NCI-H1048 (cell line): ENCODE data around the gene GRIK4.

Experiments used
- DNase-seq: peaks from one replicate; lab custom pipeline; 2025; lab: John Stamatoyannopoulos, UW

The GRIK4 gene

DNA sequence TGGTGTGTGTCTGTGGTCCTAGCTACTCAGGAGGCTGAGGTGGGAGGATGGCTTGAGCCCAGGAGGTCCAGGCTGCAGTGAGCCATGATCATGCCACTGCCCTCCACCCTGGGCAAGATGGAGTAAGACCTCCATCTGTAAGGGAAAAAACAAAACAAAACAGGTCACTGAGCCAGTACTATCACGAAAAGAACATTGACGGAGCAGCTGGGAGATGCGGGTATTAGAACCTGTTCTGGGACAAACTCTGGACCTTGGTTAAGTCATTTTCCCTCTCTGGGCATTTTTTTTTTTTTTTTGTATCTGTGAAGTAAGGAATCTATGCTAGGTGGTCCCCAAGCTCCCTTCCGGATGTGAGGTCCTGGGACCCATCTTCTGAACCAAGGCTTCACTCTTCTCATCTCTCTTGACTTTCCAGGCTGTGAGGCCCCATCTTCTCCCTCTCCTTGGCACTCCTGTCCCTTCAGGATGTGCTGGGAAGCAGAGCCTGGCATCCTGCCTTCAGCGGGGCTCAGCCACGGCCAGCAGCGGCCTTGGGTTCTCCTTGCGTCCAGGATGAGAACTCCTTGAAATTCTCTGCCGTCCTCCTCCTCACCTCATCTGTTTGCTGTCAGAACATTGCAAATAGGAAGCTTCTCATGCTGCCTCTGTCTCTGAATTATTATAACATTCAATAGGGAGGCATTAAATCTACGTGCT lies 130.8 kb downstream of the GRIK4 start:
- no peak for DNase-seq

- no peak for DNase-seq
These were observed 131.7 kb downstream of the GRIK4 start for GRCh38 chr11:120643284-120643683.

- DNase-seq, result no peak
These were observed 134.1 kb downstream of the GRIK4 start for GRCh38 chr11:120645639-120646038.

DNA sequence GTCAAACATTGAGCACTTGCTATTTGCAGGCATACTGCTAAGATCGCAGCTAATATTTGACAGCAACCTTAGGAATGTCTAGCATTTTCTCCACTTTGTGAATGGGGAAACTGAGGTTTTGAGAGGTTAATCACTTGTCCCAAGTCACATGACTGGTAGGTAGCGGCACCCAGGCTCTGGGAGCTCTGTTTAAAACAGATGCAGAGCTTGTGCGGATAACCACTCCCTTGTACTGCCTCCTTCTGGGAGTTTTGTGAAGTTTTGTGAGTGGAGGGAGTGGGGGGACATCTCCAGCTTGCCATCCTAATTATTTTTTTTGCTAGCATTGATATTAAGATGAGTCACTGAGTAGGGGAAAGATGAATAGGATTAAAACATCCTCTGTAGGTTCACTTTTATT lies 134.7 kb downstream of the GRIK4 start:
- DNase-seq, result no peak

GRCh38 chr11:120647681-120648080 lies 136.1 kb downstream of the GRIK4 start:
- no peak for DNase-seq

GRCh38 chr11:120648771-120649170 lies 137.2 kb downstream of the GRIK4 start:
- DNase-seq, result no peak

GRCh38 chr11:120649316-120649715 lies 137.8 kb downstream of the GRIK4 start:
- DNase-seq, result no peak

GRCh38 chr11:120651396-120651795 lies 139.8 kb downstream of the GRIK4 start:
- DNase-seq, result no peak

DNA sequence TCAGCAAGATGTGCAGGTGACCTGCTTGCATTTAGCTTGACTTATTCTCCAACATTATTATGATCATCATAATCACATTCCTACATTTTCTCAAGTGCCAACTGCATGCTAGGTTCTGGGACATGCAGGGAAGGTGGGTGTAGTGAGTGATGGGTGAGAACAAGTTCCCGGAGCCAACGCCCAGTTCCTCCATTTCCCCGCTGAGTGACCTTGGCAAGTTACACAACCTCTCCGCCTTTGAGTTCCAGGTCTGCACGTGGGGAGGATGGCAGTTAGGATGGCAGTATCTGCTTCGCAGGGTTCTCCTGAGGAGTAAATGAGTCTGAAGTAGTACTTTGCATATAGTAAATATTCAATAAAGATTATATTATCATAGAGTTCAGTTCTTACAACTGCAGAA lies 140.3 kb downstream of the GRIK4 start:
- no peak for DNase-seq

GRCh38 chr11:120652705-120653335 lies 141.3 kb downstream of the GRIK4 start:
- no peak for DNase-seq

- no peak for DNase-seq
These were observed 144.0 kb downstream of the GRIK4 start for GRCh38 chr11:120655589-120655988.

DNA sequence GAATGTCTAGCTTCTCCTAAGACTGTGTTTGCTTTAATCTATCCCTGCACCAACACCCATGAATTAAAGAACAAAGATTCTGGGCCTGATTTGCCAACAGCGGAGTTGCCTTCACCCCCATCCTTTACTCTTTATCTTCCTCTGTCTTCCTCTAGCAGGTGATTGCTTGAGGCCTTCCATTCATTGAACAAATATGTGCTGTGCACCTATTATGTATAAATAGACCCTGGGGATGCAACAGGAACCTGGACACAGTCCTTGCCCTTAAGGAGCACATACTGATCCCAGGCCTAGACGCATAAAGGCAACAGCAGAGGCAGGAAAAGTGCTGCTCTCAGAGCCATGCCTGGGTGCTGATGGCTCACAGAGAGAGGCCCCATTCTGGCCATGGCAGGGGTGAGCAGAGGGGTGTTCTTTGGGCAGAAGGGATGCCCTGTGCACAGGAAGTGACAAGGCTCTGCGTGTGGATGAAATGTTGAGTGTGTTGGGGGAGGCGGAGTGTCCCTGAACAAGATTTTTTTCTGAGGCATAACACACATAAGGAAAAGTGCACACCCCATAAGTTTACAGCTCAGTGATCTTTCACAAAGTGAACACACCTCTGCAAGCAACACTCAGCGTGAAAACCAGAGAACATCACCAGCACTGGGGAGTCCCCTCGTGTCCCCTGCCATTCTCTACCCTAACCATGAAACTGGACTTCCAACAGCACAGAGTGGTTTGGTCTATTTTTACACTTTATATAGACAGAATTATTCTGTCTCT lies 145.9 kb downstream of the GRIK4 start:
- DNase-seq, result no peak

DNA sequence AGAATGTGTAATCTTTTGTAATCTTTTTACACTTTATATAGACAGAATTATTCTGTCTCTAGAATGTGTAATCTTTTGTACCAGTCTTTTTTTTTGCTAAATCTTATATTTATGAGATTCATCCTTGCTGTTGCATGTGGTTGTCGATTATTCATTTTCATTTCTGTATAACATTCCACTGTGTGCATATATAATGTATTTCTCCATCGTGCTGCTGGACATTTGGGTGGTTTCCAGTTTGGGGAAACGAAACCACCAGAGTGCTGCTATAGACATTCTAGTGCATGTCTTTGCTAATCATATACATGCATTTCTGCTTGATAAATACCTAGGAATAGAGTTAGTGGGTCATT lies 146.5 kb downstream of the GRIK4 start:
- no peak for DNase-seq

GRCh38 chr11:120659076-120659475 lies 147.5 kb downstream of the GRIK4 start:
- DNase-seq, result no peak

DNA sequence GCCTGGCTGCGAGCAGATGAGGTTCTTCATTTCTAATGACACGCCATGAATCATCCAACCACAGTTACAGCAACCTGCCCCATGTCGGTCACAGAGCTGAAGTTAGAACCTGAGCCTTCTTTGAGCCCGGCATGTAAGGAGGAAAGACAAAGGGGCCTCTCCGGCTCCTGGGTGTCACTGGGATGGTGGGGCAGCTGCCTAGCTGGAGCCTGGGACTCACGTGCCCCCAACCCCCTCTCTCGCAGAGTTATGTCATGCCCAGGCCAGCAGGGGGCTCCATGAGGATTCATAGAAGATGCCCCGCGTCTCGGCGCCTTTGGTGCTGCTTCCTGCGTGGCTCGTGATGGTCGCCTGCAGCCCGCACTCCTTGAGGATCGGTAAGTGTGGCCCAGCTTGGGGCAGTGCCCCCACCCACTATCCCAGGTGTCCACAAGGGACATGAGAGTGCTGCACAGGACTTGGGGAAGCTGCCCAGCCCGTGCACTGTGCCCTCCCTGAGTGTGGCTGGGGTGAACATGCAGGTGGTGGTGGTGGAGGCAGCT lies 148.5 kb downstream of the GRIK4 start:
- no peak for DNase-seq

DNA sequence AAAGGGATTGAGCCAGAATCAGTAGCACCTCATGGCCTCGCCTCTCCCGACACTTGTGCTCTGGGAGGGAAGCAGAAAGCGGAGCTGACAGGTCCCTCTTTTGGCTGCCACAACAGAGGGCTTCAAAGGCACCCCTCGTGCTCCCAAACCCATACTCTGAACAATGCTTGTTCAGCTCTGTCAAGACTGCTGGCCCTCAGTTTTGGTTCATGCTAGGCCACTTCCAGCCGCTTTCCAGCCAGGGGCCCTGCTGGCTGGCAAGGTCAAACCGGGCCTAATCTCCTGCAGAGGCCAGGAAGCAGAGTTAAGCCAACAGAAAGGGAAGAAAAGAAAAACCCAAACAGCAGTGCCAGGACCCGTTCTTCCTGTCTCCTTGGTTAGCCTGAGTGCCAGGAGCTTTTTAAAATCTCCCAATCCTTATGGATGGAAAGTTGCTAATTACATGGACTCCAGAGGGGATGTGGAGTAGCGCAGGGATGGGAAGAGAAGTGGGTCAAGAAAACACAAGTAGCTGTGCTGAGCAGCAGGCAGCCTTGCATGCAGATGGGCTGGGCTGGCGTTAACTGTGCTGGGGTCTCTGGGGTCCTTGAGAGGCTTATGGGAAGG lies 150.6 kb downstream of the GRIK4 start:
- no peak for DNase-seq

- no peak for DNase-seq
These were observed 151.6 kb downstream of the GRIK4 start for GRCh38 chr11:120663142-120663541.

- DNase-seq, result no peak
These were observed 154.6 kb downstream of the GRIK4 start for GRCh38 chr11:120666121-120666639.

- no peak for DNase-seq
These were observed 155.7 kb downstream of the GRIK4 start for GRCh38 chr11:120667281-120667680.

GRCh38 chr11:120667934-120668333 lies 156.4 kb downstream of the GRIK4 start:
- no peak for DNase-seq

DNA sequence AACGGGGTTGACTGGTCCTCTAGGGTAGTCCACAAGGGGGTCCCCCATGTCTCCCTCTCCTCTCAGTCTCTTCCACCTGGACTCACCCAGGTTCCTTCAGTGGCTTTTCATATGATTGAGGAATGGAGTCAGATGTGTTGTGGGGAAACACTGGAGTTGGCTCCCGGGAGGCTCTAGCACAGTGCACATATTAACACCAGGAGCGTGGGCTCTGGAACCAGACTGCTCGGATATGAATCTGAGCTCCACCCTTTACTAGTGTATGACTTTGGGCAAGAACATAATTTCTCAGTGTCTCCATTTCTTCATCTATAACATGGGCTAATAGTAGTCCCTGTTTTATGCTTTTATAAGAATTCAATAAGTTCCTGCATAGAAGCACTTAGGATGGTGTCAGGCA lies 157.0 kb downstream of the GRIK4 start:
- DNase-seq, result no peak

GRCh38 chr11:120674542-120674941 lies 163.0 kb downstream of the GRIK4 start:
- no peak for DNase-seq
